Adrenal gland (tissue), 19 donors: ENCODE results near the gene TRIOBP. TPM values are rescaled to one million over a fixed set of nuclear protein-coding genes. Genes with fewer than 3 reads are reported as not detected.

Experiments
- DNase-seq, 7 donors: peaks; one replicate each; pipeline ENCODE4 v3.0.0-alpha.2; 2019 to 2020
- H3K27ac ChIP-seq, 5 donors: fragments of 200-600 bp; sonication (generic) in 4 of 5; 1 replicate in 3 of 5; 2 replicates in 2 of 5; pipeline versions ENCODE4 v1.5.1 to v1.8.0; 2016 to 2020; ENCODE audit warnings: mild to moderate bottlenecking in 1 of 5
- H3K27me3 ChIP-seq: fragments of 200-600 bp; 2 replicates; pipeline ENCODE4 v1.8.0; 2021
- H3K36me3 ChIP-seq, 2 donors: fragments of 200-600 bp; replicated peaks in 1 of 2; 1 replicate in 1 of 2; 2 replicates in 1 of 2; pipeline versions ENCODE4 v1.5.1 to v1.8.0; 2018 to 2022
- H3K4me1 ChIP-seq, 2 donors: fragments of 200-600 bp; replicated peaks in 1 of 2; 1 replicate in 1 of 2; 2 replicates in 1 of 2; pipeline versions ENCODE4 v1.5.1 to v1.8.0; 2018 to 2021
- H3K4me3 ChIP-seq, 4 donors: fragments of 200-600 bp; sonication (generic) in 3 of 4; one replicate each; pipeline ENCODE4 v1.5.1; 2016 to 2018
- H3K9me3 ChIP-seq, 3 donors: fragments of 200-600 bp; sonication (generic) in 1 of 3; replicated peaks in 1 of 3; 1 replicate in 2 of 3; 2 replicates in 1 of 3; pipeline versions ENCODE4 v1.5.1 to v1.8.0; 2016 to 2021
- CTCF ChIP-seq, 6 experiments: fragments of 450-650 bp in 4 of 6; fragments of 200-600 bp in 2 of 6; sonication (generic) in 1 of 6; IDR thresholded peaks; 1 replicate in 5 of 6; 2 replicates in 1 of 6; pipeline versions ENCODE4 v1.5.1 to v1.8.0; 2016 to 2021; ENCODE audit warnings: antibody characterized with exemption in 6 of 6, mild to moderate bottlenecking in 2 of 6, moderate library complexity in 1 of 6
- POLR2A ChIP-seq, 2 donors: fragments of 450-650 bp; IDR thresholded peaks; one replicate each; pipeline ENCODE4 v1.6.1; 2017; ENCODE audit warnings: antibody characterized with exemption in 2 of 2, mild to moderate bottlenecking in 2 of 2, moderate library complexity in 1 of 2
- WGBS, 4 donors: extraction: QIAGEN DNeasy Blood & Tissue Kit in 2 of 4; methylation state at CpG; one replicate each; pipeline versions ENCODE4 v1.1.5 to v1.1.7; 2013 to 2017; 5-methylcytosine and 5-hydroxymethylcytosine counted together
- intact Hi-C, 2 donors: fragments of 100-400 bp; cut with DNase I; formaldehyde crosslinking; loops; one replicate each; pipeline versions ENCODE4 v1.14.1 to v1.15.0; 2022 to 2023
- long read RNA-seq, 10 donors: library from polyadenylated mRNA in 3 of 10; unstranded in 2 of 10; stranded (forward) in 1 of 10; transcript quantifications; one replicate each; pipeline ENCODE4 v2.0.0 and lab custom pipeline, GENCODE V29; 2021 to 2026
- polyA plus RNA-seq, 3 donors: library from polyadenylated mRNA; stranded (reverse); fragments of 200-250 nt in 2 of 3; fragments of 350-450 nt in 1 of 3; fragmentation: Illumina TruSeq in 1 of 3; extraction: RNeasy Lipid Tissue Mini Kit (QIAGEN cat#74804) in 1 of 3; gene quantifications; one replicate each; pipeline ENCODE4 v1.2.3, GENCODE V29; 2013 to 2014
- total RNA-seq, 9 donors: library from RNA; depleted of rRNA in 4 of 9; stranded (reverse); fragments of >200 nt in 4 of 9; fragments of 120-200 nt in 1 of 9; fragmentation: NEBNext Ultra II Directional in 1 of 9; extraction: Animal tissue kit (Norgen Biotek cat#: 25700) in 1 of 9; gene quantifications; one replicate each; pipeline versions ENCODE4 v1.1.0 to v1.2.4, GENCODE V29; 2013 to 2023
- donor health status: healthy with polysubstance abuse.
- donor health status: Bipolar disorder and iron deficiency.
- donor health status: DM: yes; HTN: yes; CAD: no.
- donor health status: DM: no; HTN: no; CAD: no.
- donor health status: DM: no; HTN: no; CAD: no.
- donor health status: DM: yes; HTN: yes; CAD: no.

TRIOBP gene
- total RNA-seq = 100 to 1,000 TPM in 6 of 9 donors, 10 to 100 TPM in 3; 42.8 to 146 (median 105) TPM
- 10 to 100 TPM; 24.6 to 43.1 (median 29.6) TPM for polyA plus RNA-seq
- long read RNA-seq, donor 1, transcript TRIOBP-203 (14 exons, 2,324 nt) = major isoform, 9 of 19 reads
- long read RNA-seq, donor 1, partial matches to known transcripts = 0 of 19 reads
- long read RNA-seq, donor 1, other reads (novel, unspliced or antisense) = 6 of 19 reads
- long read RNA-seq, donor 2, transcript TRIOBP-203 (14 exons, 2,324 nt) = major isoform, 7 of 13 reads
- long read RNA-seq, donor 2, partial matches to known transcripts = 5 of 13 reads
- long read RNA-seq, donor 2, other reads (novel, unspliced or antisense) = 0 of 13 reads
- long read RNA-seq, donor 3, transcript TRIOBP-203 (14 exons, 2,324 nt) = major isoform, 5 of 6 reads
- long read RNA-seq, donor 3, partial matches to known transcripts = 0 of 6 reads
- long read RNA-seq, donor 3, other reads (novel, unspliced or antisense) = 0 of 6 reads
- long read RNA-seq, donor 4, partial matches to known transcripts = 3 of 11 reads
- long read RNA-seq, donor 4, other reads (novel, unspliced or antisense) = 4 of 11 reads
- long read RNA-seq, donor 5, transcript TRIOBP-205 (8 exons, 2,125 nt) = minor isoform, 13 of 448 reads
- long read RNA-seq, donor 5, transcript TRIOBP-203 (14 exons, 2,324 nt) = major isoform, 295 of 448 reads
- long read RNA-seq, donor 5, partial matches to known transcripts = 50 of 448 reads
- long read RNA-seq, donor 5, other reads (novel, unspliced or antisense) = 90 of 448 reads
- long read RNA-seq, donor 6, partial matches to known transcripts = 1 of 8 reads
- long read RNA-seq, donor 6, other reads (novel, unspliced or antisense) = 7 of 8 reads
- long read RNA-seq, donor 7, partial matches to known transcripts = 5 of 9 reads
- long read RNA-seq, donor 7, other reads (novel, unspliced or antisense) = 0 of 9 reads
- long read RNA-seq, donor 8, transcript TRIOBP-203 (14 exons, 2,324 nt) = major isoform, 16 of 39 reads
- long read RNA-seq, donor 8, partial matches to known transcripts = 22 of 39 reads
- long read RNA-seq, donor 8, other reads (novel, unspliced or antisense) = 0 of 39 reads
- long read RNA-seq, donor 9, partial matches to known transcripts = 0 of 3 reads
- long read RNA-seq, donor 9, other reads (novel, unspliced or antisense) = 0 of 3 reads
- long read RNA-seq, donor 10, transcript TRIOBP-203 (14 exons, 2,324 nt) = major isoform, 5 of 6 reads
- long read RNA-seq, donor 10, partial matches to known transcripts = 0 of 6 reads
- long read RNA-seq, donor 10, other reads (novel, unspliced or antisense) = 0 of 6 reads

- 7 to 16% (median 13%) methylated on average over 12 to 39 of the region's 39 CpGs for whole genome bisulfite sequencing, 4 donors
- intact Hi-C loops = loop anchor here in 1 of 2 donors (5.0 kb wide), 1 partner anchor 40 kb away; no protein-coding TSS in a partner anchor
- H3K27me3 ChIP-seq = no peaks in the 10 kb centered on the region
- peak within 1 kb of the TSS in 4 of 5 donors; percentile 4 to 70 (median 30) for H3K27ac ChIP-seq
- TF ChIP-seq CTCF (IDR thresholded peaks at IDR 0.05) (peak; percentile 21 to 59 (median 54)), POLR2A (IDR thresholded peaks at IDR 0.05) (peak in 1 of 2 donors; percentile 75)
- peaks cover 0 to 17% of the 10 kb centered on the region in 2 donors for H3K4me1 ChIP-seq
- peak; percentile 93 to 99 (median 98) for DNase-seq
- no peak within 1 kb of the TSS for H3K4me3 ChIP-seq
- H3K36me3 ChIP-seq = peaks cover 0 to 28% of the 10 kb centered on the region in 2 donors
- H3K9me3 ChIP-seq = no peaks in the 10 kb centered on the region
These were observed at the start of gene TRIOBP for GRCh38 chr22:37696657-37697537. Gene TRIOBP (plus strand): TSS chr22:37697048. CDS start chr22:37701366, 4,318 bp downstream.

- Histone ChIP-seq H3K27me3 (no peaks in the 10 kb centered on the region), H3K9me3 (no peaks in the 10 kb centered on the region), H3K4me1 (peaks cover 0 to 24% of the 10 kb centered on the region in 2 donors), H3K4me3 (no peak overlapping the region), H3K36me3 (peaks cover 0 to 17% of the 10 kb centered on the region in 2 donors), H3K27ac (peak overlapping the region in 3 of 5 donors; percentile 59 to 94 (median 90))
- intact Hi-C loops = loop anchor here in 1 of 2 donors (10.0 kb wide), 1 partner anchor 147 kb away; no protein-coding TSS in a partner anchor
- 61 to 86% (median 82%) methylated on average over 4 to 9 of the region's 9 CpGs for WGBS, 4 donors
- TF ChIP-seq POLR2A (IDR thresholded peaks at IDR 0.05) (no peak), CTCF (IDR thresholded peaks at IDR 0.05) (no peak)
- DNase-seq = peak in 1 of 7 donors; percentile 26
These were observed 49.5 kb upstream of the TRIOBP start for GRCh38 chr22:37647317-37647716.

GRCh38 chr22:37647928-37648327 lies 48.9 kb upstream of the TRIOBP start:
- H3K36me3 ChIP-seq = peaks cover 0 to 20% of the 10 kb centered on the region in 2 donors
- H3K4me3 ChIP-seq = no peak overlapping the region
- peak; percentile 86 to 97 (median 96) for DNase-seq
- intact Hi-C loops = loop anchor here in 1 of 2 donors (10.0 kb wide), 1 partner anchor 147 kb away; no protein-coding TSS in a partner anchor
- peak overlapping the region; percentile 19 to 94 (median 77) for H3K27ac ChIP-seq
- H3K27me3 ChIP-seq = no peaks in the 10 kb centered on the region
- TF ChIP-seq CTCF (IDR thresholded peaks at IDR 0.05) (no peak), POLR2A (IDR thresholded peaks at IDR 0.05) (no peak)
- 45 to 52% (median 52%) methylated on average over 4 to 9 of the region's 9 CpGs for WGBS, 4 donors
- H3K4me1 ChIP-seq = peaks cover 0 to 18% of the 10 kb centered on the region in 2 donors
- no peaks in the 10 kb centered on the region for H3K9me3 ChIP-seq
